Stimulated activated CD4-positive, alpha-beta T cell treated with anti-CD3 and anti-CD28 coated beads, Interleukin-4, amount 100 ng/mL, for 48 hours (primary cell): Measurements from ENCODE around the gene NPIPB13.
"Not testable (repeated sequence)": the region's sequence is repeated elsewhere in the genome, so short reads cannot be mapped to it uniquely, and the experiment has no call there.

Experiments
- DNase-seq, 2 donors: peaks; one replicate each; pipeline ENCODE4 v3.0.0-alpha.2; 2020; ENCODE audit warnings: low read depth in 2 of 2

NPIPB13 gene

DNA sequence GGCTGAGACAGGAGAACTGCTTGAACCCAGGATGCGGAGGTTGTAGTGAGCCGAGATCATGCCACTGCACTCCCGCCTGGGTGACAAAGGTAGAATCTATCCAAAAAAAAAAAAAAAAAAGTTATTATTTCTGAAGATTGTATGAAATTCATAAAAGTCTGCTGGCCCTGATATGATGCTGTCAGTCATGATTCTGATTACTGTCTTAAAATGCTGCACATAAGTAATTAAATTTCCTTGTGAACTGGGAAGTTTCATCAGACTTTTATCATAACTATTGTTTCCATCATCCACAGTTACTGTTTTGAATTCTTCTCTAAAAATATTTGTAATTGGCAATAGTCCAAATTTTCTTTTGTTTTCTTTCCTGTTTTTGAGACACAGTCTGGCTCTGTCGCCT, at the start of gene NPIPB13:
Gene NPIPB13, minus strand, starts transcription at position 101 of the 400 bp plus-strand sequence. CDS start 2,906 bp downstream, outside the sequence.
- DNase-seq = not testable (repeated sequence)

DNA sequence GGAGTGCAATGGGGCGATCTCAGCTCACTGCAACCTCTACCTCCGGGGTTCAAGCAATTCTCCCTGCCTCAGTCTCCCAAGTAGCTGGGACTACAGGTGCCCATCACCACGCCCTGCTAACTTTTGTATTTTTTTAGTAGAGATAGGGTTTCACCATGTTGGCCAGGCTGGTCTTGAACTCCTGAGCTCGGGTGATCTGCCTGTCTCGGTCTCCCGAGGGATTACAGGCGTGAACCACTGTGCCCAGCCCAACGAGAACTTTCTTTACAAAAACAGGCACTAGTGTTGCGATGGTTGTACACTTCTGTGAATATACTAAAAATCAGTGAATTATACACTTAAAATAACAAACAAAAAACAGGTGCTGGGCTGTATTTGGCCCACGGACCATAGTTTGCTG, 34.1 kb upstream of the NPIPB13 start:
- DNase-seq = not testable (repeated sequence)

DNA sequence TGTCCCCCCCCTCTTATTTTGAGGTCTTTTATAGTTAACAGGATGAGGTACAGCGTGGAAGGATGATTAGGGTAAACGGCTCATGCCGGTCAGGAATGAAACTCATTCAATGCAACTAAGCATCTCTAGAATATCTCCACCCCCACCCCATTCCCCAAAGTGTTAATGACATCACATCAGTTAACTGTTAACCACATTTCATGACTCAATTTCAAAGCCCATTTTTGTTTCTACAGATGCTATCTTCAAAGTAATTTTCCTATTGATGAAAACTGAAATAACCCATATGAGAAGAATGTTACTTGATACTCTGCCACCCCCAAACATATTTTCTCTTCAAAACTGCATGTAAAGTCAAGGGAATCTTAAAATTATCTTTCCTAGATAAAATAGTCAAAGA, 30.2 kb upstream of the NPIPB13 start:
- not testable (repeated sequence) for DNase-seq

DNA sequence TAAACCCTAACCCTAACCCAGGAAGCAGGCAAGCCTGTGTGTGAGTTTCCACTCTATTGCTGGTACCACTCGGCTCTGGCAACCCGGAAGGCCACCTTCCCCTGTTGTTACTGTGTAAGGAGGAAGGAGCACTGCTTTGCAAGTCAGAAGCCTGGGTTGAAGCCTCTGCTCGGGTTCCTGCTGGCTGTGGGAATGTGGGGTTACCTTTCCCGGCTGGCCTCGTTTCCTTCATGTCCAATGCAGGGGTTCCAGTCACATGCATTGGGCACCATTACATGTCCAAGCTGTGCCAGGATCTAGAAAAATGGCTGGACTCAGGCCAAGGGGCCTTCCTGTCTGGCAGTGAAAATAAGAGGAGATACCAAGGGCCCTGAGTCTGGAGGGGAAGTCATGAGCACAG, 31.2 kb downstream of the NPIPB13 start:
- not testable (repeated sequence) for DNase-seq

DNA sequence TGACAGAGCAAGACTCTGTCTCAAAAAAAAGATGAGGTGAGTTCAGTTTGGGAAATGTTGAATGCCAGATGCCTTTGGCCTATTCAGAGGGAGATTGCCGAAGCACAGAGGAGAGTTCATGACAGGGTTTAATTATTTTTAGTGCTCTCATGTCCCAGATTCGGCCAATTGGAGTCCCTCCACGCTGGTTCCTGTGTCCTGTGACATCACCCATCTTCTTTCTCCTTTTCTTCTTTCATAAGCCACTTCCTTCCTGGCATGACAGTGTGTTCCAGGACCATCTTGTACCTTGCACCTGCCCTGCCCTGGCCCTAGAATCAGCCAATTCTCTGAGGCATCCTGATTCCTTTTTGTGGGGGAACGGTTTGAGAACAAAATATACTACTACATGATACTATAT, 36.9 kb downstream of the NPIPB13 start:
- DNase-seq = not testable (repeated sequence)

DNA sequence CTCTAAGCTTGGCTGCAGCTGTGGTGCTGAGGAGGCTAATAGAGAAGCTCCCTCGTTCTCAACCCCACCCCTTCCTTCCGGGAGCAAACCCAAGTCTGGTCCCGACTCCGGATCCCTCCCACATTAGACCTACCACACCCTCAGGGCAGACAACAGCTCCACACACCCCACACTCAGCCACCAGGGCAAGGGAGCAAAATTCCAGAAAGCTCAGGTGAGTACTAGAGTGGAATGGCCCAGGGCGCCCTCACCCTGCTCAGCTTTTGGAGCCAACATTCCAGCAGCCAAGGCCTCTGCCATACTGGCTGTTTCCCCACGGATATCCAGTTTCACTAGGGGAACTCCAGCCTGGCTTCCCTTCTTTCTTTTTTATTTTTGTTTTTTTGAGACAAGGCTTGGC, 39.2 kb downstream of the NPIPB13 start:
- DNase-seq = not testable (repeated sequence)

DNA sequence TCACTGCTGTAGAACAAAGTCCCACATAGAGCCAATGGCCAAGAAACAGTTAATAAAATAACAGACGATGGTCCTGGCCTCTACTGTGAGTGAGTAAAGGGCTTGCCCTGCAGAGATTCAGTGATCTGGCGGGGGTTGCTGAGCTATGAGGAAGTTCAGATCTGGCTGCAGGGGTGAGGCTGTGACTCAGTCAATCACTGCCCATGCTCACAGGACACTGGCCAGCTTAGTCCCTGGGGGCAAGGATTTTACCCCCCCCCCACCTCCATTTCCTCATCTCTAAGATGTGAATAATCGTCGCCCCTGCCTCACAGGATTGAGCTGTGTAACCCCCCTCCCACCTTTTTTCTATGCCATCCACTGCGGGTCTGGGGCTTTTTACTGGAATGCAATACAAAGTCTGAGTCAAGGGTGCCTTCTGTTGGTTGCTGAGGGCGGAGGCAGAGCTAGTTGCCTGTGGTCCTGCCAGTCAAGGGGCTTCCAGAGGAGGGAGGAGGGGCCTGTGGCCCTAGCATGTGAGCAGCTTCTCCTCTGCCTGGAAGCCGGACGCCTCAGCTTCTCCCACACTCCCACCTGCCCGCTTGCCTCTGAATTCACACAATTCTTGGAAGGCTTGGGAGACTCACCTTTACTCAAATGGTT, 41.1 kb downstream of the NPIPB13 start:
- DNase-seq = not testable (repeated sequence)

DNA sequence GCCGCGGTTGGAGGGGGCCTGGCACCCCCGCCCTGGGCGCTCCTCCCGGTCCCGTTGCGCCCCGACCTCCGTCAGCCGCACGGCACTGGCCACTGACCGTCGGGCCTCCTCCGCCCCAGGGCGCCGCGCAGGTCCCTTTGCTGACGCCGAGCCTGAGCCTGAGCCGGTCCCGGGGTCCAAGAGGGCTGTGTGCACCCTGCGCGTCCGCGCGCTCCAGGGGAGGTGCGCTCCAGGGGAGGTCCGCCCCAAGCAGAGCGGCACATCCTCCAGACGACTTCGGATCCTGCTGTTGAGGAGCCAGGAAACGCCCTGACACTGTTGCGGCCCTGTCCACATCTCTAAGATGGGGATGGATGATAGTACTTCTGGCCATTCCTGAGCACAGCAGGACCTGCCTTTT, 42.0 kb downstream of the NPIPB13 start:
- DNase-seq = not testable (repeated sequence)

DNA sequence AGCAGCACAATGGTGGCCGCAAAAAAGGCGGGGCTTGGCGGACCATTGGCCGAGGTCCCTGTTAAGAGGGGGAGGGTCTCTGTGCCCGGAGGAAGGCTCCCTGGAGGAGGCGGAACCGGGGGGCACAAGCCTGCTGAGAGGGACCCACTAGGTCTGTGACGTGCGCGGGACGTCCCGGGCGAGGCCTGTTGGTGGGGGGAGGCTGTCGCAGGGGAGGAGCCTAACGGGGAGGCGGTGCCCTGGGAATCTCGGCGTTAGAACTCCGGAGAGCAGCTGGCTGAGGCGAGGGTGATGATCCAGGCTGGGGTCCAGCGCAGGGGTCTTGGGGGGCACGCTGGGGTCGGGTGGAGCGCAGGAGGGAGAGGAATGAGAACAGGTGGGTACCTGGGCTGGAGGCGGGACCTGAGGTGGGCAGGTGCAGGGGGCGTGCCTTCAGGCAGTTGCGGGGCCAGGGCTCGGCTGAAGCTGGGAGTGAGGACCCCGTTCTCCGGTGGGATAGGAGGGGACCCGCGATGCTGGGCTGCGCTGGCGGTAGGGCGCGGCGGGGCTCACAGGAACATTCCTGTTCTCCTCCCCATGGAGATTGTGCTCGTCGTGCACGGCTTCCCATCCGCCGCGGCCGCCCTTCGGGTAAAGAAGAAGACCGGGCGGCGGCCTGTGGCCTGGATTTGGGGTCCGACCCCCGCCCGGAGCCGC, 42.6 kb downstream of the NPIPB13 start:
- DNase-seq = not testable (repeated sequence)

DNA sequence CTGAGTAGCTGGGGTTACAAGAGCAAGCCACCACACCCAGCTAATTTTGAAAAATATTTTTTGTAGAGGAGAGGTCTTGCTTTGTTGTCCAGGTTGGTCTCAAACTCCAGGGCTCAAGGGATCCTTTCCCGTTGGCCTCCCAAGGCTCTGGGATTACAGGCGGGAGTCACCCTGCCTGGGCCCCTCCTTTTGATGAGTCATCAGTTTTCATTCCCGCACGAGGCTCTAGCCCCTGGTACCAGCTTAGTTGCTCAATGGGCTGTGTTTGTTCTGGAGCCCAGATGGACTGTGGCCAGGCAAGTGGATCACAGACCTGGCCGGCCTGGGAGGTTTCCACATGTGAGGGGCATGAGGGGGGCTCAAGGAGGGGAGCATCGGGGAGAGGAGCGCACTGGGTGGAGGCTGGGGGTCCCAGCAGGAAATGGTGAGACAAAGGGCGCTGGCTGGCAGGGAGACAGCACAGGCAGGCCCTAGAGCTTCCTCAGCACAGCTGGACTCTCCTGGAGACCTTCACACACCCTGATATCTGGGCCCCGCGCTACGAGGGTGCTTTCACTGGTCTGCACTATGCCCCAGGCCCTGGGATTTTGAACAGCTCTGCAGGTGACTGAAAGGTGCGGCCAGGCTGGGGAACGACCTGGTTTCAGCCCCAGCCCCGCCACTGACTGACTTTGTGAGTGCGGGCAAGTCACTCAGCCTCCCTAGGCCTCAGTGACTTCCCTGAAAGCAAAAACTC, 48.5 kb downstream of the NPIPB13 start:
- not testable (repeated sequence) for DNase-seq

DNA sequence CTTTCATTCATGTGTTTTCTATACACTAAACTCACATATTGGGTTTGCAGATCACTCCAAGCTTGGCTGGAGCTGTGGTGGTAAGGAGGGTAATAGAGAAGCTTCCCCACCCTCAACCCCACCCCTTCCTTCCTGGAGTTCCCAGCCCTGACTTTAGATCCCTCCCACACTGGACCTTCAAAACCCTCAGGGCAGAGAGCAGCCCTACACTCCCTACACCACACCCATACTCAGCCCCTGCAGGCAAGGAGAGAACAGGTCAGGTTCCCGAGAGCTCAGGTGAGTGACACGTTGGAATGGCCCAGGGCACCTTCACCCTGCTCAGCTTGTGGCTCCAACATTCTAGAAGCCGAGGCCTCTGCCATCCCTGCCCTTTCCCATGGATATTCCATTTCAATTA, 49.2 kb downstream of the NPIPB13 start, which contains the start of gene SULT1A3:
Gene SULT1A3, plus strand, starts transcription at position 207 of the 400 bp plus-strand sequence. CDS start 1,474 bp downstream, outside the sequence.
- DNase-seq = not testable (repeated sequence)
